NCI-H146 treated with DMSO at 0.1 percent for 48 hours (cell line): ENCODE results near the gene TSHR.
"Not testable (repeated sequence)": the region's sequence is repeated elsewhere in the genome, so short reads cannot be mapped to it uniquely, and the experiment has no call there.

ENCODE experiments used
- DNase-seq: peaks from one replicate; lab custom pipeline; 2025; ENCODE audit not compliant: unreplicated experiment; lab: John Stamatoyannopoulos, UW

TSHR gene

DNA sequence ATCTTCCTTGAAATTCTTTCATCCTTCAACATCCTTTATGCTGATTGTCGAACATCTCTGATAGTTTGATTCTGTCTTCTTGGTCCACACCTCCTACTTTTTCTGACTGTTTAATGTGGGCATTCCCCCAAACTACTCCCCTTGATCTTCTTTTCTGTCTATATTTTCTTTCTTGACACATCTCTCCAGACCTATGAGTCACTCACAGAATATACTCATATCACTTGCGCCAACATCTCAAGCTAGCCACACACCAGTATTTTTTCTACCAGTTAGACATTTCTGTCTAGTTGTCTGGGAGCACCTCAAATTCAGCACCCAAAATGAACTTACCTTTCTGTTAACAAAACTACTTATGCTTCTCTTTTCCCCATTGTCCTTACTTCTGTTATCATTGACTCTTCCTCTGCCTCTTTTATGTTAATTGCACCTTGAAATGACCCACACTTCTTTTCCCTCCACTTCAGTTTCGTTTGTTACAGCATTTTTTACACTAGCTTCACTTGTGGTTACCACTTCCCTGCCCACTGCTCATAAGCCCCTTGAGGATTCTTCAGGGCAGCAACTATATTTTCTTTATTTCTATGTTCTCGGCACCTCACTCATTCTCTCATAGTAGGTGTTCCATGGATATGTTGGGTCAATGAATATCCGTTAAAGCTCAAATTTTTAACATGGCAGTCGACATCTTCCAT is 33.5 kb downstream of the TSHR start:
- no peak for DNase-seq

DNA sequence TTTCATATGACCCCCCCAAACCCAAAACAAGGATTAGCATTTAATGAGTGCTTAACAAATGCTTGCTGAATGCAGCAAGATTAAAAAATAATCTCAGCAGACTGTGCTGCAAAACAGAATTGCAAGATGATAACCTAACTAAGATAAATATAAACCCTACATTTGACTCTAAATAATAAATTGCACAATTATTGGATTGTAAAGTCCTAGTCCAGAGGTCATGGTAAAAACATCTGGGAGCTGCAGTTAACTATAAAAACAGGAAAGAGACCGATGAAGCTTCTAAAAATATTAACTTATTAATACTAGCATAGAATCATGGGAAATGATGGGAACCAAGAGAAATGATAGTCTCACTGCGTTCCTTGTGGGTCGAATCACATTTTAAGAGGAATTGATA is 37.2 kb downstream of the TSHR start:
- no peak for DNase-seq

DNA sequence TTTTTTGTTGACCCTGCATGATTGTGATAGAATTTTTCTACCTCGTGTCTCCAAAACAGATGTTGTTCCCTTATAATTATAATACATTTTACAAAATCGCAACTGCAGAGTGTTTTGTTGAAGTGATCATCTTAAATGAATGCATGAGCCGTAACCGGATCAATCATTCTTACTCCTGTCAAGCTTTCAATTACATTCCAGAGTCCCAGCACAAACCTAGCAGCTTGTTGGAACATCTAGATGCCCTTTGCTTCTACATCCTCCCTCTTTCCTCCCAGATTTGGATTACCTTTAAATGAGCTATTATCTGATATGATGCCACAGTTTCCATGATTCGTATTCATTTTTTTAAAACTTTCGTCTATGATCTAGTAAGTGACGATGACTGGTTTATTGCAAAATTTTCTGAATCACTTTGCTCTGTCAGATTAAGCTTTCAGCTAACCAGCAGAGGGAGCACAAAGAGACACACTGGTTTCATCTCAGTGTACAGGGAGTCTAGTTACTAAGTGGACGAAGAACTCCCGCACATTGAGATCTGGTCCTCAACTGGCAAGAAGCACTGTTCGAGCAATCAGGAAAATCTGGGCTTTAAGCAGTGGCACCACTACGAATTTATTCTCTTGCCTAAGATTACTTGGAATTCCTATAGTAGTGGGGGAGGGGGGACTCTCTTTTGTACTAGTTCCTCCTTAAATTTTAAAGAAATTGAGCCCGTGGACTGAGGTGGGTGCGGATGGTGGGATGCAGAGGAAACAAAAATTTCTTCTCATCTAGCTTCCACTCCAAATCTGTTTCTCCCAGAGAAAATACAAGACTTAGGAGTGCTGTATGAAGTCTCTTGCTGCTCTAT is 40.9 kb downstream of the TSHR start:
- peak; percentile 1 for DNase-seq

DNA sequence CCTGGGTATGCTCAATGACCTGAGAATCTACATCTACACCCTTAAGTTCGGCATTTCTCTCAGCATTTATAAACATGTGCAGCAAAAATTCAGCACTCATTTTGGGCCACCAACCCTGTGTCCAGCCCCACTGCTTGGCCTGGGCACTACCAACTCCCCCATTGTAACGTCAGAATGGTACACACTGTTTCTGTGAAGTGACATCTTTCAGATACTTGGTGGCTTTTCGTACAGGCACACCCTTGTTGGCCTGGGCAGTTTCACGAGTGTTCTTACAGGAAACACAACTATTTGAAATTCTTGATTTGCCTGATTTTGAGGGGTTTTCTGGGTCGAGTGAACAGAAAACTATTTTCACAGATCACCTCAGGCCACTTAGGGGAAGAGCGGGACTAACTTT is 46.0 kb downstream of the TSHR start:
- no peak for DNase-seq

DNA sequence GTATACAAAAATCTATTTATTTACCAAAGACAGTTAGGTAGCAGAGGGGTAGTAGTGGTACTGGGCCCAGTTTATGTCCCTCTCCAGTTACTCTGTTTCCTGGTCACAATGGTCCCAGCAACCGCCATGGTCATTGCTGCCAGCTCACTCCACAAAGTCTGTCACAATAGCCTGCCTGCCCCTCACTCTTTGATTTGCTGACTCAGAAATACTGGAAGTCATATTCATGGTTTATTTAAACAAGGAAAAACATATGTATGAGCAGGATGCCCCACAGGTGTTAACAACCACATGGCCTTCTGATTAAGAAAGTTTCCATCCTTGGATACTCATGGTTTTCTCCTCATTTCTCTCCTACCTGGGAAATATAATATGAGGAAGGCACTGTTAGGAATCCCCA is 49.2 kb downstream of the TSHR start:
- no peak for DNase-seq

DNA sequence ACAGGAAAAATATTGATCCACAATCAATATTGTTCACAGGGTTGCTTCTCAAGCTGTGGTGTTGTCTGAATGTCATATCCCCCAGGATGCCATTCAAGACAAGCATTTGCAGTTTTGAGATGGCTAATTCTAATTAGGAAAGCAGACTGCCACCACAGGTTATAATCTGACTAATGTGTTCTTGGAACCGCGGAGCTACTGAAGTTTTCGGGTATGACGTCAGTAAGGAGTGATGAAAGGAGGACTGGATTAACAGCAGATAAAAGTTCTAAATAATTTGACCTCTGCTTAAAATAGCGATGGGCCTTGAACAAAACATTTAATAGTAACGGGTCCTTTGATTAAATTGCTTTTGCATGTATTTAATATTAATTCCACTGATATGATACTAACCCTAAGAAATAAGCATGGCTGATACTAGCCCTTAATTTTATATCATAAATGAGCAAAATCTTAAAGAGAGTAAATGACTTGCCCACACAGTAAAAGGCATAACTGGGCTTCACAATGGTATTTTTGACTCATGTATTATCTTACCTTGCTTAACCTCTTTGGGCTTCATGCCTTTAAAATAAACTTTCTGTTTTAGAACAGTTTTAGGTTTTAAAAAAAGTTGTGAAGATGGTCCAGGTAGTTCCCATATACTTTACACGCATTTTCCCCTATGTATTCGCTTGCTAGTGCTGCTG is 50.3 kb downstream of the TSHR start:
- DNase-seq, result no peak

DNA sequence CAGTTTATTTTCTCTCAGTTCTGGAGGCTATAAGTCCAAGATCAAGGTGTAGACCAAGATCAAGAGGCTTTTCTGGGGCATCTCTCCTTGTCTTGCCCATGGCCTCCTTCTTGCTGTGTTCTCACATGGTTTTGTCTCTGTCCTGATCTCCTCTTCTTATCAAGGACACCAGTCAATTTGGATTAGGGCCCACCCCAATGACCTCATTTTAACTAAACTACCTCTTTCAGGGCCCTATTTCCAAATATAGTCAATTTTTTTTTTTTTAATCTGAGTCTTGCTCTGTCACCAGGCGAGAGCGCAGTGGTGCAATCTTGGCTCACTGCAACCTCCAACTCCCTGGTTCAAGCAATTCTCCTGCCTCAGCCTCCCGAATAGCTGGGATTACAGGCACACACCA is 50.8 kb downstream of the TSHR start:
- DNase-seq, result no peak

DNA sequence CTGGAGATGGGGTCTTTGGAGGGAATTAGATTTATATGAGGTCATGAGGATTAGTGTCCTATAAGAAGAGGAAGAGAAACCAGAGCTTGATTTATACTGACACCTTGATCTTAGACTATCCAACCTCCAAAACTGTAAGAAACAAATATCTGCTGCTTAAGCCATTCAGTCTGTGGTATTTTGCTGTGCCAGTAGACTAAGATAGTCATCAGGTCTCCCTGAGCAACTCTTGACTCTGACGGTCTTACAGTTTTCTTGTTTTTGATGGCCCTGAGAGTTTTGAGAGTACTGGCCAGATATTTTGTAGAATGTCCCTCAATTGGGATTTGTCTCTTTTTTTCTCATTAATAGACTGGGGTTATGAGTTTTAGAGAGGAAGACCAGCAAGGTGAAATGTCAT is 51.7 kb downstream of the TSHR start:
- no peak for DNase-seq

DNA sequence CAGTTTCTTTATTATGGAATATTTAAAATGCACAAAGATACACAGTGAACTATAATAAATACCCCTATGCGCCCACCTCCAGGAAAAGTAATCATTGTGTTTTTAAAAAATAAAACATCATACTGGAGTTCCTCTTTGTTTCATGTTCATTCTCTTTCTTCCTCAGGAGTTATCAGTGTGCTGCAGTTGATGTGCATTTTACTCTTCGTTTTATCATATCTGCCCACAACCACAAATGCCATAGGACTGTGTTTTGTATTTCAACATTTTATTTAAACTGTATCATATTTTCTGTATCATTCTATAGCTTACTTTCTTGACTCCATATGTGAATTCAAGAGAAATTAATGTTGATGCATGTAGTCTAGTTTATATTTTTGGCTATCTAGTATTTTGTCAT is 53.9 kb downstream of the TSHR start:
- no peak for DNase-seq

DNA sequence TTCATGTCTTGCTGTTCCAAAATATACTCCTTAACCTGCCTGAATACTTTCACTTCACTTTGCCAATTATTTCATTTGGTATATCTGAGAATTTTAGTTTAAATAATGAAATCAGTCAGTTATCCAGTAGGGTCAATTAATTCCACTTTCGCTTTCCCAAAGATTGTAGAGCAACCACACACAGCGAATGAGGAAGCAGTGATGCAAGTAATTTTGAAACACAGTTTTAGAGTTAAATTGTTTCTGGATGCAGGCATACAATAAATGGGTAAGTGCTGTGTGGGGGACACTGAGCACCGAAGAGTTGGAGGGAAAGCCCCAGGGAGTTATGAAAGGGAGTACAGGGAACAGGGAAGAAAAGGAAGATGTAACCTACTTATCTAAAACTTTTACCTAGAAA is 62.8 kb downstream of the TSHR start:
- no peak for DNase-seq

DNA sequence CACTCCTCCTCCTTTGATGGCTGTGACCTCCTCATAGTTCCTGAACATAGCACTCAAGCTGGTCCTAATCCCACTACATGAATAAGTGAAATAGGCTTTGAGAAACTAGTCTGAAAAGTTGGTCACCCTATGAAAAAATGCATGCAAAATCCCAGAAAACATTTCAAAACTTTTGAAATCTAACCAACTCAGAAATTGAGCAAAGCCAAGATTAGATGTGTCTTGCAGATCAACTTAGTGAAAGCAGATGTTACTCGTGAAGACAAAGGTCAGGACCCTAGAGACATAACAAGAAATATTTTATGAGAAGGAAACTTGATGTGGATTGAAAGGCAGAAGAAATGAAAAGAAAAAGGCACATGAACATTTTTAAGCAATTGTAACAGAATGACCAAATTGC is 63.3 kb downstream of the TSHR start:
- no peak for DNase-seq

DNA sequence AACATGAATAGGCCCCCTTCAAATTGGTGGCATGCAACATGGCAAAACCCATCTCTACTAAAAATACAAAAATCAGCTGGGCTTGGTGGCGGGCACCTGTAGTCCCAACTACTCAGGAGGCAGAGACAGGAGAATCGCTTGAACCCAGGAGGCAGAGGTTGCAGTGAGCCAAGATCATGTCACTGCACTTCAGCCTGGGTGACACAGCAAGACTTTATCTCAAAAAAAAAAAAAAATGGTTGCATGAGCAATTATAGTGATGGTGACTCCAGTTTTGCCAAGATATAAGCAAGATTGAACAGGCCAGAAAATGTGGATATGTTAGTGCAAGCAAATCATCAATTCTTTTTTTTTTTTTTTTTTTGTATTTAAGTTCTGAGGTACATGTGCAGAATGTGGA is 63.7 kb downstream of the TSHR start:
- not testable (repeated sequence) for DNase-seq

DNA sequence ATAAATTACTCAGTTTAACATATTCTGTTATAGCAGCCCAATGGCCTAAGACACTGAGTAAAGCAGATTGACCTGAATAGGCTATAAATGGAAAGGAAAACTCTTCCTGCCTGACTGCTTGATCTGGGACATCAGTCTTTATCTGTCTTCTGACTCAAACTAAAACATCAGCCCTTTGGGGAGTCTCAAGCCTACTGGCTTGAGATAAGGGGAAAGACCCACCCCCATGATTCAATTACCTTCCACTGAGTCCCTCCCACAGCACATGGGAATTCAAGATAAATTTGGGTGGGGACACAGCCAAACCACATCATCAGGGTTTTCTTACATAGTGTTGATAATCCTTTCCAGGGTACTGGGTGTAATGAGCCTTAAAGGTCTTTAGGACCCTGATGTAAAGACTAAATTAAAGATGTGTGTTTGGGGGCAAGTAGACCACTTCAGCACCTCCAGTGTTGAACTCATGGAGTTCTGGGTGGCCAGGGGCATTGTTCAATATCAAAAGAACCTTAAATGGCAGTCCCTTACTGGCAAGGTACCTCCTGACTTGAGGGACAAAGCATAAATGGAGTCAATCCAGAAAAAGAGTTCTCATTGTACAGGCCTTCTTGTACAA is 67.8 kb downstream of the TSHR start:
- DNase-seq, result no peak

DNA sequence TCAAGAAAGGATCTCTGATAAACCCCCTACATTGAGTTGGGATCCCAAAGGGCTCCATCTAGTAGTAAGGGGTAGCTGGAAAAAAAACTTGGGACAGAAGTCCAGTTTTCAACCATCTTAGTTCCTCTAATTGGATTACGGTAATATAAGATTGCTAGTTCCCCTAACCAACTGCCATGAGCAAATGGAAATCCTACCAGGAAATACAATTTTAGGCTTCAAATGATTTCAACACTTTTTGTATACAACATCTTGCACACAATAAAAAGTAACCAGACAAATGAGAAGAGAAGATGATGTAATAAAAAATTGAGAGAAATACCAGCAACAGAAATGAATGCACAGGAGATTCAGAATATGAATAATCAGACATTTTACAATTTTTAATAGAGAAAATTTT is 73.0 kb downstream of the TSHR start:
- DNase-seq, result no peak

DNA sequence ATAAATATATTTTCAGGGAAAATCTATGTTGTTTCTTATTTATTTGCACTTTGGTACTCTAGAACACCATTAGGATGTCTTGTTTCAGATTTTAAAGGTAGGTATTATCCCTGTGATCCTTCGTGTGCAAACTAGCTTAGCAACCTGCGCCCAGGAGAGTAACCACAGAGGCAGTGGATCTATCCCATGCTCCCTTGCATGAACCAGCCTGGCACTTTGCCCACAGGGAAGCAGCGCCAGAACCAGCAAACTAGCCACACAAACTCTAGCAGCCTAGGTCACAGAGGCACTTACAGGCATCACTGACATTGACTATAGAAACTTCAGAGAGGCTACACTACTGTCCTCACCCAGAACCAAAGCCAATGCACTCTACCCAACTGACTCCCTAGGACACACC is 76.1 kb downstream of the TSHR start:
- no peak for DNase-seq

DNA sequence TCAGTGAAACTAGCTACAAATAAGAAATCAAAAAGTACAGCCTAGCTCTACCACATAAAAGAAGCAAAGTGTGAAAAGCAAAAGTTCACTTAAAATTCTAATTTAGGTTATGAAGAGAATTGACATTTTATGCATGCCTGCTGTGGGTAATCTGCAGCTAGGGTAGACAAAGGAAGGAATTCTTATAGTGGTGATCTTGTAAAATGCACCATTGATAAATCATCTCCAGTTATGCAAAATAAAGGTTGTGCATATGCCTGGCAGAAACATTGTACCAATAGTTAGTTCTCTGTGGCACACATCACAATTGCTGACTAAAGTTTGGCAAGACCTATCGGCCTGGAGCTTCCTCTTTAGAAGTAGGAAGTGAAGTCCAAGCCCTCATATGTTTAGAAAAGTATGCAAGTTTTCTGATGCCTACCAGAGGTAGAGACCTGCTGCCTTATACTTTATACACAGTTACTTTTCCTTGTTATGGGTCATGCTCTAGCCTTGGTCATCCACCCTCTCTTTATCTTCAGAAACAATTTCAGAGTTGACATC is 78.3 kb downstream of the TSHR start:
- DNase-seq, result no peak

DNA sequence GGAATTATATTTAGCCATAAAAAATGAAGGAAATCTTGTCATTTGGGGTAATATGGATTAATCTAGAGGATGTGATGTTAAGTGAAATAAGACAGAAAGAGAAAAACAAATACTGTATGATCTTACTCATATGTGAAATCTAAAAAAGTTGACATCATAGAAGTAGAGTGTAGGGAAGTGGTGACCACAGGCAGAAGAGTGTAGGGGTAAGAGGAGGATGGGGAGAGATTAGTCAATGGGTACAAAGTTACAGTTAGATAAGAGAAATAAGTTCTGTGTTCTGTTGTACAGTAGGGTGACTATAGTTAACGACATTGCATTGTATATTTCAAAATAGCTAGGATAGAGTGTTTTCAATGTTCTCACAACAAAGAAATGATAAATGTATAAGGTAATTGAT is 87.0 kb downstream of the TSHR start:
- no peak for DNase-seq

DNA sequence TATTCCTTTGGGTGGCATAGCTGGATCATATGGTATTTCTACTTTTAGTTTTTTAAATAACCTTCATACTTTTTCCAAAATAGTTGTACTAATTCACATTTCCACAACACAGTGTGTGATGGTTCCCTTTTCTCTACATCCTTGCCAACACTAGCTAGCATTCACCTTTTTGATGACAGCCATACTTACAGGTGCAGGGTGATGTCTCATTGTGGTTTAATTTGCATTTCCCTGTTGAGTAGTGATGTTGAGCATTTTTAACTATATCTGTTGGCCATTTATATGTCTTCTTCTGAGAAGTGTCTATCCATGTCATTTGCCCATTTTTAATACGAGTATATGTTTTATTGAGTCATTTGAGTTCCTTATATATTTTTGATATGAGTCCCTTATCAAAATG is 96.1 kb downstream of the TSHR start:
- no peak for DNase-seq

DNA sequence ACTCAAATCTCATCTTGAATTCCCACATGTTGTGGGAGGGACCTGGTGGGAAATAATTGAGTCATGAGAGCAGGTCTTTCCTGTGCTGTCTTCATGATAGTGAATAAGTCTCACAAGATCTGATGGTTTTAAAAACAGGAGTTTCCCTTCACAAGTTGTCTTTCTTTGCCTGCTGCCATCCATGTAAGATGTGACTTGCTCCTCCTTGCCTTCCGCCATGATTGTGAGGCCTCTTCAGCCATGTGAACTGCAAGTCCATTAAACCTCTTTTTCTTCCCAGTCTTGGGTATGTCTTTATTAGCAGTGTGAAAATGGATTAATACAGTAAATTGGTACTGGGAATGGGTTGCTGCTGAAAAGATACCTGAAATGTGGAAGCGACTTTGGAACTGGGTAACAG is 98.6 kb downstream of the TSHR start:
- DNase-seq, result not testable (repeated sequence)

DNA sequence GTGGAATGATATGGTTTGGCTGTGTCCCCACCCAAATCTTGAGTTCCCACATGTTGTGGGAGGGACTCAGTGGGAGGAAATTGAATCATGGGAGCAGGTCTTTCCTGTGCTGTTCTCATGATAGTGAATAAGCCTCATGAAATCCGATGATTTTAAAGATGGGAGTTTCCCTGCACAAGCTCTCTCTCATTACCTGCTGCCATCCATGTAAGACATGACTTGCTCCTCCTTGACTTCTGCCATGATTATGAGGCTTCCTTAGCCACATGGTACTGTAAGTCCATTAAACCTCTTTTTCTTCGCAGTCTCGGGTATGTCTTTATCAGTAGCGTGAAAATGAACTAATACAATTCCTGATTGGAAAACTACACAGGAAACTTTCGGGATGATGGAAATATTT is 100.5 kb downstream of the TSHR start:
- no peak for DNase-seq

DNA sequence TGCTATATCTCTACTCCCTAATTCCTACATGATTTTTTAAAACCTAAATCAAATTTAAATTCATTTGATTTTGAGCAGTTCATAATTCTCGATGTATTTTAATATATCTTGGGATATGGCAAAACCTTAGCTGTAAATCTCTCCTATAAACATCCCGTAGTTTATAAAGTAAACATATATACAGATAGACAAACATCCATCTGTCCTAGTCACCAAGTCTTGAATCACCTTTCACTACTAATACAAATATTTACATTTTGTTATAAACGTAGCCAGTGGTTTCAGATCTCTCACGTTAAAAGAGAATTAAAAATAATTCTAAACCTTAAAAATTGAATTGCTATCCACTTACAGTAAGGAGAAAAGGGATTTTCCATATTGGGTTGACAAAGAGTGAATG is 107.0 kb downstream of the TSHR start:
- DNase-seq, result no peak
